H9 (cell line): Measurements from ENCODE around the gene SOHLH2. TPM values are rescaled to one million over a fixed set of nuclear protein-coding genes. Genes with fewer than 3 reads are reported as not detected.

Experiments used
- DNase-seq: peaks from one replicate; pipeline ENCODE4 v3.0.0-alpha.2; 2017
- H2AFZ ChIP-seq: one replicate; pipeline ENCODE4 v1.6.1; 2013; ENCODE audit warnings: mild to moderate bottlenecking, low read length, control low read depth, moderate library complexity
- H2AK5ac ChIP-seq: 2 replicates; pipeline ENCODE4 v1.6.1; 2013; ENCODE audit warnings: low read length, control low read depth, mixed read lengths; ENCODE audit not compliant: insufficient read length
- H2BK120ac ChIP-seq: one replicate; pipeline ENCODE4 v1.6.1; 2013; ENCODE audit warnings: low read depth, mild to moderate bottlenecking, low read length, control low read depth, inconsistent platforms; ENCODE audit not compliant: poor library complexity, severe bottlenecking
- H2BK12ac ChIP-seq: 2 replicates; pipeline ENCODE4 v1.6.1; 2013; ENCODE audit warnings: low read length, control low read depth, mixed read lengths, low read depth; ENCODE audit not compliant: insufficient read length
- H2BK15ac ChIP-seq: 2 replicates; pipeline ENCODE4 v1.6.1; 2013; ENCODE audit warnings: low read depth, low read length, control low read depth
- H2BK20ac ChIP-seq: one replicate; pipeline ENCODE4 v1.6.1; 2013; ENCODE audit warnings: low read depth, mild to moderate bottlenecking, low read length, control low read depth, inconsistent platforms; ENCODE audit not compliant: poor library complexity, severe bottlenecking
- H2BK5ac ChIP-seq: 2 replicates; pipeline ENCODE4 v1.6.1; 2013; ENCODE audit warnings: low read length, control low read depth, mixed read lengths; ENCODE audit not compliant: insufficient read length
- H3K14ac ChIP-seq: 2 replicates; pipeline ENCODE4 v1.6.1; 2013; ENCODE audit warnings: low read length, control low read depth; ENCODE audit not compliant: insufficient read depth
- H3K18ac ChIP-seq: 2 replicates; pipeline ENCODE4 v1.6.1; 2013; ENCODE audit warnings: low read depth, mild to moderate bottlenecking, mixed read lengths, low read length, control low read depth; ENCODE audit not compliant: insufficient read length
- H3K23ac ChIP-seq: 2 replicates; pipeline ENCODE4 v1.6.1; 2013; ENCODE audit warnings: low read length, control low read depth, mixed read lengths, low read depth; ENCODE audit not compliant: insufficient read length
- H3K23me2 ChIP-seq: 2 replicates; pipeline ENCODE4 v1.6.1; 2013; ENCODE audit warnings: low read depth, mild to moderate bottlenecking, mixed read lengths, low read length, control low read depth; ENCODE audit not compliant: insufficient read length, poor library complexity, severe bottlenecking
- H3K27ac ChIP-seq: 2 replicates; pipeline ENCODE4 v1.5.1; 2013; ENCODE audit warnings: low read length, control low read depth, mixed read lengths, low read depth; ENCODE audit not compliant: insufficient read length
- H3K27me3 ChIP-seq: 2 replicates; pipeline ENCODE4 v1.6.1; 2013; ENCODE audit warnings: low read length, control low read depth, inconsistent platforms; ENCODE audit not compliant: insufficient read depth
- H3K4ac ChIP-seq: 2 replicates; pipeline ENCODE4 v1.6.1; 2013; ENCODE audit warnings: low read depth, mild to moderate bottlenecking, control low read depth, inconsistent platforms, low read length, moderate library complexity
- H3K4me1 ChIP-seq: 2 replicates; pipeline ENCODE4 v1.6.1; 2013; ENCODE audit warnings: low read length, control low read depth, inconsistent platforms; ENCODE audit not compliant: insufficient read depth
- H3K4me2 ChIP-seq: 2 replicates; pipeline ENCODE4 v1.6.1; 2013; ENCODE audit warnings: low read length, control low read depth, mixed read lengths; ENCODE audit not compliant: insufficient read length, insufficient read depth
- H3K56ac ChIP-seq: 2 replicates; pipeline ENCODE4 v1.6.1; 2013; ENCODE audit warnings: low read depth, mild to moderate bottlenecking, mixed read lengths, low read length, control low read depth; ENCODE audit not compliant: insufficient read length
- H3K79me1 ChIP-seq: 2 replicates; pipeline ENCODE4 v1.6.1; 2013; ENCODE audit warnings: low read depth, mild to moderate bottlenecking, moderate library complexity, low read length, control low read depth, inconsistent platforms; ENCODE audit not compliant: insufficient read depth, poor library complexity, severe bottlenecking
- H3K79me2 ChIP-seq: 2 replicates; pipeline ENCODE4 v1.6.1; 2013; ENCODE audit warnings: low read length, control low read depth, inconsistent platforms; ENCODE audit not compliant: insufficient read depth
- H3K9ac ChIP-seq: 2 replicates; pipeline ENCODE4 v1.6.1; 2013; ENCODE audit warnings: low read length, control low read depth, mixed read lengths; ENCODE audit not compliant: insufficient read length; ENCODE audit errors: extremely low read depth
- H3K9me3 ChIP-seq: one replicate; pipeline ENCODE4 v1.6.1; 2013; ENCODE audit warnings: low read depth, low read length, inconsistent platforms; ENCODE audit not compliant: control insufficient read depth
- H3T11ph ChIP-seq: one replicate; pipeline ENCODE4 v1.6.1; 2013; ENCODE audit warnings: mild to moderate bottlenecking, low read length, control low read depth, inconsistent platforms
- H4K20me1 ChIP-seq: one replicate; pipeline ENCODE4 v1.6.1; 2013; ENCODE audit not compliant: control insufficient read depth, insufficient read length, insufficient read depth
- H4K5ac ChIP-seq: 2 replicates; pipeline ENCODE4 v1.6.1; 2013; ENCODE audit warnings: low read depth, mild to moderate bottlenecking, mixed read lengths, low read length, control low read depth; ENCODE audit not compliant: insufficient read length
- H4K8ac ChIP-seq: replicated peaks from 2 replicates; pipeline ENCODE4 v1.6.1; 2013; ENCODE audit warnings: low read length, control low read depth, mixed read lengths, low read depth; ENCODE audit not compliant: insufficient read length
- H4K91ac ChIP-seq: 2 replicates; pipeline ENCODE4 v1.6.1; 2013; ENCODE audit warnings: low read depth, mild to moderate bottlenecking, moderate library complexity, mixed read lengths, low read length, control low read depth; ENCODE audit not compliant: insufficient read length
- H3K27ac Mint-ChIP-seq, 3 experiments: 2 replicates in 2 of 3; 3 replicates in 1 of 3; pipeline ENCODE4 v1.8.0; 2020 to 2021; ENCODE audit warnings: mixed read lengths in 3 of 3, mild to moderate bottlenecking in 1 of 3, moderate library complexity in 1 of 3
- H3K27me3 Mint-ChIP-seq: 2 replicates; pipeline ENCODE4 v1.8.0; 2021; ENCODE audit warnings: low read depth, mild to moderate bottlenecking, moderate library complexity, mixed read lengths
- H3K36me3 Mint-ChIP-seq, 3 experiments: 2 replicates in 2 of 3; 3 replicates in 1 of 3; pipeline ENCODE4 v1.8.0; 2020 to 2021; ENCODE audit warnings: low read depth in 3 of 3, mixed read lengths in 3 of 3; ENCODE audit not compliant: insufficient read depth in 1 of 3
- H3K4me1 Mint-ChIP-seq, 2 experiments: 2 replicates each; pipeline ENCODE4 v1.8.0; 2020; ENCODE audit warnings: mixed read lengths in 2 of 2
- H3K4me3 Mint-ChIP-seq, 2 experiments: 2 replicates in 1 of 2; 3 replicates in 1 of 2; pipeline ENCODE4 v1.8.0; 2020 to 2021; ENCODE audit warnings: mild to moderate bottlenecking in 2 of 2, mixed read lengths in 2 of 2, moderate library complexity in 1 of 2
- H3K9me3 Mint-ChIP-seq, 2 experiments: 2 replicates in 1 of 2; 3 replicates in 1 of 2; pipeline ENCODE4 v1.8.0; 2020; ENCODE audit warnings: mild to moderate bottlenecking in 2 of 2, mixed read lengths in 2 of 2, moderate library complexity in 1 of 2
- WGBS: extraction: QIAGEN DNeasy Blood & Tissue Kit; methylation state at CpG from one replicate; pipeline ENCODE4 v1.1.7; 2013; ENCODE audit warnings: missing lambda C conversion rate, low lambda C conversion rate, mixed read lengths; ENCODE audit not compliant: insufficient read length; ENCODE audit errors: extremely low coverage; 5-methylcytosine and 5-hydroxymethylcytosine counted together
- total RNA-seq: library from RNA; stranded (reverse); gene quantifications from 2 replicates; pipeline ENCODE4 v1.2.1, GENCODE V29; 2021
- TF ChIP-seq, protein P1 (sequence below): fragments of 200-600 bp; sonication (generic); conservative IDR thresholded peaks from 3 replicates; pipeline ENCODE4 v1.8.0; 2021; ENCODE audit warnings: antibody characterized with exemption, mild to moderate bottlenecking

Gene SOHLH2
- total RNA-seq, 1 experiment from 2014 or later: 1.3 TPM

DNA sequence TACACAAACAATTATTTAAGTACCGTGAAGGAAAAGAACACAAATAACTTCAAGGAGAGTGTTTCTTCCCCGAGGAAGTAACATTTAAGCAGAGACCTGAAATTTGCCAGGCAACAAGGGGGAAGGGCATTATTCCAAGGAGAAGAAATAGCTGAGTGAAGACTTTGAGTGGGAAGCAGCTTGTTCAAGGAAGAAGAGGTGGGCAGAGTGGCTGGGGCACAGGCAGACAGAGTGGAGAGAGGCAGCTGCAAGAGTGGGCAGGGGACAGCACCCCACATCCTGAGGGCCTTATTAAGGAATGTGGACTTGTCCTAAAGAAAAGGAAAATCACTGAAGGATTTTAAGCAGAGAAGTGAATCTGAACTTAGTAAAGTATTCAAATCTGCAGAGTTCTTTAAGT lies 78.5 kb downstream of the SOHLH2 start:
- Histone ChIP-seq H4K91ac (no peak overlapping the region), H2BK15ac (no peak overlapping the region), H3K23ac (no peak overlapping the region), H4K20me1 (no peaks in the 10 kb centered on the region), H3K27ac (no peak overlapping the region), H3K14ac (no peak overlapping the region), H2BK20ac (no peak overlapping the region), H3K4me2 (no peak overlapping the region), H2BK5ac (no peak overlapping the region), H3K4ac (no peak overlapping the region), H3K23me2 (peaks cover 3% of the 10 kb centered on the region), H2BK12ac (no peak overlapping the region), H3K79me2 (no peaks in the 10 kb centered on the region), H3K79me1 (no peaks in the 10 kb centered on the region), H2AK5ac (no peak overlapping the region), H3K27me3 (peaks cover 3% of the 10 kb centered on the region; the same call in 1 of the 2 replicates), H3K56ac (no peak overlapping the region), H4K5ac (no peak overlapping the region), H3K4me1 (no peaks in the 10 kb centered on the region), H3K9ac (no peak overlapping the region), H3K18ac (no peak overlapping the region), H4K8ac (no peak overlapping the region), H2AFZ (no peak overlapping the region), H3K9me3 (no peaks in the 10 kb centered on the region), H2BK120ac (no peak overlapping the region), H3T11ph (no peak overlapping the region)
- H3K9me3 Mint-ChIP-seq: peaks cover 12 to 13% of the 10 kb centered on the region in 2 experiments
- H3K4me3 Mint-ChIP-seq: no peak overlapping the region
- H3K36me3 Mint-ChIP-seq: peaks cover 0 to 13% (median 3%) of the 10 kb centered on the region in 3 experiments; a peak in 5 of 7 replicates
- no CpG with 5 or more reads among the region's 2 CpGs for WGBS
- peaks cover 26% of the 10 kb centered on the region for H3K27me3 Mint-ChIP-seq
- no peak overlapping the region; a peak in 1 of 7 replicates for H3K27ac Mint-ChIP-seq
- H3K4me1 Mint-ChIP-seq: peaks cover 0 to 3% of the 10 kb centered on the region in 2 experiments; a peak in 2 of 4 replicates
- TF ChIP-seq, protein P1, sequence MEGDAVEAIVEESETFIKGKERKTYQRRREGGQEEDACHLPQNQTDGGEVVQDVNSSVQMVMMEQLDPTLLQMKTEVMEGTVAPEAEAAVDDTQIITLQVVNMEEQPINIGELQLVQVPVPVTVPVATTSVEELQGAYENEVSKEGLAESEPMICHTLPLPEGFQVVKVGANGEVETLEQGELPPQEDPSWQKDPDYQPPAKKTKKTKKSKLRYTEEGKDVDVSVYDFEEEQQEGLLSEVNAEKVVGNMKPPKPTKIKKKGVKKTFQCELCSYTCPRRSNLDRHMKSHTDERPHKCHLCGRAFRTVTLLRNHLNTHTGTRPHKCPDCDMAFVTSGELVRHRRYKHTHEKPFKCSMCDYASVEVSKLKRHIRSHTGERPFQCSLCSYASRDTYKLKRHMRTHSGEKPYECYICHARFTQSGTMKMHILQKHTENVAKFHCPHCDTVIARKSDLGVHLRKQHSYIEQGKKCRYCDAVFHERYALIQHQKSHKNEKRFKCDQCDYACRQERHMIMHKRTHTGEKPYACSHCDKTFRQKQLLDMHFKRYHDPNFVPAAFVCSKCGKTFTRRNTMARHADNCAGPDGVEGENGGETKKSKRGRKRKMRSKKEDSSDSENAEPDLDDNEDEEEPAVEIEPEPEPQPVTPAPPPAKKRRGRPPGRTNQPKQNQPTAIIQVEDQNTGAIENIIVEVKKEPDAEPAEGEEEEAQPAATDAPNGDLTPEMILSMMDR: no peak
- no peak for DNase-seq
